ENCODE measurements around the gene LRRC38. TPM values are rescaled to one million over a fixed set of nuclear protein-coding genes. Genes with fewer than 3 reads are reported as not detected.

Gene LRRC38
- total and polyA plus RNA-seq, 2 of the 4 experiments (the other 2 are of a cell fraction) = not detected

GRCh38 chr1:13549521-13549920 lies 35.7 kb upstream of the LRRC38 start:
- in situ Hi-C loops (cut with MboI; ENCODE audit: low sequenced_read_pairs) = no loop called here
- H4K8ac ChIP-seq (ENCODE audit: low read depth in 2 of 2, low read length in 2 of 2) = no peak overlapping the region

More at GRCh38 chr1:13549521-13549920, 35.7 kb upstream of the LRRC38 start:
- Histone ChIP-seq H2AFZ (replicated peaks; ENCODE audit: low read length, poor library complexity) (no peak overlapping the region), H2BK5ac (ENCODE audit: low read depth, low read length, poor library complexity, severe bottlenecking) (no peak overlapping the region), H3K9me3 (ENCODE audit: control insufficient read depth, insufficient read depth, low read length) (peaks cover 15% of the 10 kb centered on the region), H3K4me2 (ENCODE audit: low read depth, low read length) (no peak overlapping the region), H3K79me1 (ENCODE audit: low read depth in 1 of 2, low read length in 2 of 2) (no peaks in the 10 kb centered on the region), H4K91ac (ENCODE audit: insufficient read depth, low read depth, low read length) (no peak overlapping the region), H4K20me1 (ENCODE audit: insufficient read depth, low read length) (no peaks in the 10 kb centered on the region), H3K27me3 (ENCODE audit: control insufficient read depth, insufficient read depth, low read length) (no peaks in the 10 kb centered on the region), H3K4me1 (ENCODE audit: control insufficient read depth, insufficient read depth, low read length) (no peaks in the 10 kb centered on the region), H3K36me3 (ENCODE audit: control insufficient read depth, insufficient read depth, low read length) (no peaks in the 10 kb centered on the region), H2BK120ac (ENCODE audit: low read depth, low read length) (no peak overlapping the region), H3K4ac (ENCODE audit: low read depth, low read length) (no peak overlapping the region), H2AK9ac (replicated peaks; ENCODE audit: low read depth, low read length, poor library complexity) (no peak overlapping the region), H3K4me3 (ENCODE audit: insufficient read depth, low read depth, low read length) (no peak overlapping the region), H3K18ac (ENCODE audit: low read depth, low read length) (no peak overlapping the region), H3K27ac (ENCODE audit: insufficient read depth, low read length) (no peak overlapping the region), H4K5ac (ENCODE audit: low read depth, low read length) (no peak overlapping the region), H2BK15ac (ENCODE audit: low read depth, low read length) (no peak overlapping the region), H2AK5ac (ENCODE audit: low read depth, low read length) (no peak overlapping the region), H3K9ac (ENCODE audit: low read depth, low read length) (no peak overlapping the region), H3K9me1 (ENCODE audit: insufficient read depth, low read length) (no peaks in the 10 kb centered on the region), H3K23ac (ENCODE audit: low read depth, low read length) (no peak overlapping the region), H2BK20ac (ENCODE audit: low read depth, low read length) (no peak overlapping the region), H3K56ac (ENCODE audit: extremely low read depth, insufficient read depth, low read length) (no peak overlapping the region), H3K14ac (replicated peaks; ENCODE audit: low read depth, low read length) (no peak overlapping the region)
- dilution Hi-C loops (cut with HindIII; ENCODE audit: low sequenced_read_pairs, unreplicated experiment) = no loop called here
- ATAC-seq (ENCODE audit: low read depth) (no peak), DNase-seq (no peak)
- TF ChIP-seq USF2 (IDR thresholded peaks at IDR 0.05; ENCODE audit: low read depth, low read length) = no peak
- no peak for TF ChIP-seq ELK1 (IDR thresholded peaks at IDR 0.05; ENCODE audit: borderline replicate concordance, low read depth, low read length)
- TF ChIP-seq MAZ (IDR thresholded peaks at IDR 0.05; ENCODE audit: borderline replicate concordance, low read depth, low read length) = no peak
- intact Hi-C loops (cut with micrococcal nuclease) = no loop called here
- POLR2A ChIA-PET (ENCODE audit: unreplicated experiment) = no interaction called here
- CTCF ChIA-PET = no interaction called here
- WGBS, 2 experiments (ENCODE audit: extremely low coverage in 2 of 2, insufficient read length in 1 of 2) = no CpG with 5 or more reads among the region's 3 CpGs
- no TSS peak for BruUV-seq (replicated peaks)
